Adrenal gland (tissue), 5 donors: Measurements from ENCODE around the gene ACSS2.

Experiments used
- CTCF ChIP-seq, 6 experiments: fragments of 450-650 bp in 4 of 6; fragments of 200-600 bp in 2 of 6; sonication (generic) in 1 of 6; IDR thresholded peaks; 1 replicate in 5 of 6; 2 replicates in 1 of 6; pipeline versions ENCODE4 v1.5.1 to v1.8.0; 2016 to 2021; ENCODE audit warnings: antibody characterized with exemption in 6 of 6, mild to moderate bottlenecking in 2 of 6, moderate library complexity in 1 of 6
- POLR2A ChIP-seq, 2 donors: fragments of 450-650 bp; IDR thresholded peaks; one replicate each; pipeline ENCODE4 v1.6.1; 2017; ENCODE audit warnings: antibody characterized with exemption in 2 of 2, mild to moderate bottlenecking in 2 of 2, moderate library complexity in 1 of 2
- donor health status: DM: no; HTN: no; CAD: no.

- no peak for TF ChIP-seq CTCF (IDR thresholded peaks at IDR 0.05)
- no peak for TF ChIP-seq POLR2A (IDR thresholded peaks at IDR 0.05)
Observed at GRCh38 chr20:34916774-34917354, 40.5 kb downstream of the ACSS2 start.
